CD1c-positive myeloid dendritic cell (primary cell): Measurements from ENCODE around the gene SHISA5.
"Not testable (repeated sequence)": the region's sequence is repeated elsewhere in the genome, so short reads cannot be mapped to it uniquely, and the experiment has no call there.

Experiments
- DNase-seq: peaks from one replicate; pipeline ENCODE4 v3.0.0-alpha.2; 2016; ENCODE audit errors: extremely low spot score

Gene SHISA5, protein sequence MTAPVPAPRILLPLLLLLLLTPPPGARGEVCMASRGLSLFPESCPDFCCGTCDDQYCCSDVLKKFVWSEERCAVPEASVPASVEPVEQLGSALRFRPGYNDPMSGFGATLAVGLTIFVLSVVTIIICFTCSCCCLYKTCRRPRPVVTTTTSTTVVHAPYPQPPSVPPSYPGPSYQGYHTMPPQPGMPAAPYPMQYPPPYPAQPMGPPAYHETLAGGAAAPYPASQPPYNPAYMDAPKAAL

DNA sequence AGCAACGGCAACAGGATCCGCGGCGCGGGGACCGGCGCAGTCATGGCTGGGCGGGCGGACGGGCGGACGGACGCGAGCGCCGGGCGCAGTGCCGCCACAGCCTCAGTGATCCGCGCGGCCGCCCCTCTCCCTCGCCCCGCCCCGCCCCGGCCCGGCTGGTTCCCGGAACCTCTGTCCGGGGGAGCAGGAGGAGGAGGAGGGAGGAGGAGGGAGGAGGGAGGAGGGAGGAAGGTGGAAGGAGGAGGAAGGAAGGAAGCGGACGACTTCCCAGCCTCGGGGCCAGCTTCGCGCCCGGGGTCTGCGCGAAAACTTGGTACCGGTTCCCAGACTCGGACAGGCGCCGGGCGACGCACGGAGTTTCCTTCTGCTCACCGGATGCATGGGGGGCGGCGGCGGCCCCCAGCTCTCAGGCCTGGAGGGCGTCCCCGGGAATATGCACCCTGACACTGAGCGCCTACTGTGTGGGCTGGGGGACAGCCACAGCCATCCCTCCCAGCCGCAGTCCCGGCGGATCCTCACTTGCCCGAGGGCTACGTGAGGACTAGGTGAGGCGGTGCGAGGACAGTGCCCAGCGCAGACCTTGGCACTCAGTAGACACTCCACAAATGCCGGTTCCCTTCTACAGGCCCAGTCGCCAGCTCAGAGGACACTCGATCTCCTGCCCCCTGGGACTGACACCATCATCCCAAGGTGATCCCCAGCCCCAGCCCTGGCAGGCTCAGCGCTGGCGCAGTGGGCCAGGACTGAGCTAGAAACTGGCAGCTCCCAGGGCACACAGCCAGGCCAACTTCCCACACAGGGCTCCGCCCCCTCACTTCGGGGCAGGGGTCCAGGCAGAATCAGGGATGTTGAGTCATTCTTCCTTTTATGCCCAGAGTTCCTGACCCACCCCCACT lies at the start of gene SHISA5:
Gene SHISA5, minus strand, starts transcription at position 124 of the 896 bp plus-strand sequence. Its CDS starts 80 bp downstream, at position 44.
- DNase-seq, result peak; percentile 60

GRCh38 chr3:48553361-48553760 lies 49.4 kb upstream of the SHISA5 start:
- no peak for DNase-seq

DNA sequence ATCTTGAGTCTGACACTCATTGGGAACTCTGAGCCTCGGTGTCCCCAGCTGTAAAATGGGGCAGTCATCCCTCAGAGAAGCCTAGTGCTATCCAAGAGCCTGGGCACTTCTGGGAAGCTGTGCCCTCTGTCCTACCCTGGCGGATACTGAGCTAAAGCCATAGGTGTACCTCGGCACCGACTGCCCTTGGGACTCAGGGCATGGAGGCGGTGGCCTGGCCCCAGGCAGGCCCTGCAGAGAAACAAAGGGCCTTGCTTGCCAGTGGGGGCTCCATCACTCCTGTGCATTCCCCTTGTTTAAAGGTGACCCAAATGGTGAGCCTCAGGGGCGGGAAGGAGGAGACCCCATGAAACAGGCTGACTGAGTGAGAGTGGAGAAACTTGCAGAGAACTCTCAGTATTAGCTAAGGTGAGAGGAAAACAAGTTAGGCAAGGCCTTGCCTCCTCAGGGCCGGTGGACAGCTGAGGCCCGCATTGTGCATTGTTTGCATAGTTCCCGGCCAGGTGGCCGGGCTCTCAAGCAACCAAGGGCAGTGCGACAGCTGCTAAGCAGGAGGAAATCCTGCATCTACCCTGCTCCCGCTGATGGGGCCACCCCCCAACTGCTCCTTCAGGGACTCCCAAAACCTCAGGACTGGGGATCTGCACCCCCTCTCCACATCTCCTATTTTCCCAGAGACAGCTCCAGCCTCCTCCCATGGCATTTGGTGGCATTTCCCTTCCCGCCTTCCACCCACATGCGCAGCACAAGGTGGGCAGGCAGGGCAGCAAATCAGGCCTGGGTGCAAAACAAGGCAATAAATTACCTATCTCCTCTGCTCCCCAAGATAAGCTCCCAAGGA lies 48.4 kb upstream of the SHISA5 start:
- no peak for DNase-seq

DNA sequence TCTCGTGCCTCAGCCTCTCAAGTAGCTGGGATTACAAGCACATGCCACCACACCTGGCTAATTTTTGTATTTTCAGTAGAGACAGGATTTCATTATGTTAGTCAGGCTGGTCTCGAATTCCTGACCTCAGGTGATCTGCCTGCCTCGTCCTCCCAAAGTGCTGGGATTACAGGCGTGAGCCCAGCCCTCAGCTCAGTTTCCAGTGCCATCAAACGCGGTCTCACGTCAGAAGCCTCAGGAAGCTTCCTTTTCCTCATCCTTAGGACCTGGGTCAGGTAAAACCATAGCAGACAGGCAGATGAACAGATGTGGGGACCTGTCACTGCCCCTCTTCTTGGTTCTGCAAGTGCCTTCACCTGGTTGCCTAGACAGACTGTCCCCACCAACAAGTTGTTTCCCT lies 47.7 kb upstream of the SHISA5 start:
- not testable (repeated sequence) for DNase-seq

GRCh38 chr3:48548729-48549705 lies 45.0 kb upstream of the SHISA5 start:
- peak; percentile 93 for DNase-seq

DNA sequence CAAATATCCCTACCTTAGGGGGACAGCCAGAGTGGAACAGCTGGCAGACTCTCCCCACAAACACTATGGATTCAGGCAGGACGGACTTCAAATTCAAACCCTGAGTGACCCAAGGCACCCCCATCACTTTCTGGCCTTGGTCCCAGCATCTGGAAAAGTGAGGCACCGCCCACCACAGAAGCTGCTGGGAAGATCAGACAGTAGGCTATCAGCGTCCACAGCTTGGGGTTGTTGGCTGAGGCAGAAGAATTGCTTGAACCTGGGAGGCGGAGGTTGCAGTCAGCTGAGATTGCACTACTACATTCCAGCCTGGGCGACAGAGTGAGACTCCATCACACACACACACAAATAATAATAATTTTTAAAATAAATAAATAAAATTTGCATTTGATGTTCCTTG lies 44.2 kb upstream of the SHISA5 start:
- no peak for DNase-seq

DNA sequence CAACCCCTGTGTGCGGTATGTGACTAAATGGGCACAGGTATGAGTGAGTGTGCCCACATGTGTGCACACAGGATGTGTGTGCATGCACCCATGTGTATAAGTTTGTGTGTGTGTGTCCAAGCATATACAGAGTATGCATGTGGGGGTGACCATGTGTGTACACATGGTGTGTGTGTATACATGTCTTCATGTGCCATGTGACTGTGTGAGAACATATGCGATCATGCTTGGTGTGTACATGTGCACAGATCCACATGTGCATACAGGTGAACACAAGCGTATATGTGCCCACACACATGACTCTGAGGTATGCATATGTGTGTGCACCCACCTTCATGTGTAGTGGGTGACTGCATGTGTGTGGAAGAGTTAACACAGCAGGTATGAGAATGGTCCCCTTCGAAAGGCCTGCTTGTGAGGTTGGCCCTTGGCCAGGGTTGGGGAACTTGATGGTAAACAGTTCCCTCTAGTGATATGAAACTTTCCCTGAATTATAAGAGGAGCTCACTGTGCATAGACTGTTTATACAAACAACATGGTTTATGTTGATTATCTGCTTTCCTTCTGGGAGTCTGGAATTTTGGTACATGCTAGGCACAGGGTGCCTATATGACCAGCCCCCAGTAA lies 42.3 kb upstream of the SHISA5 start:
- DNase-seq, result no peak

- DNase-seq, result no peak
Observed at GRCh38 chr3:48544141-48544540, 40.2 kb upstream of the SHISA5 start.

GRCh38 chr3:48543271-48543866 lies 39.4 kb upstream of the SHISA5 start:
- peak; percentile 58 for DNase-seq

DNA sequence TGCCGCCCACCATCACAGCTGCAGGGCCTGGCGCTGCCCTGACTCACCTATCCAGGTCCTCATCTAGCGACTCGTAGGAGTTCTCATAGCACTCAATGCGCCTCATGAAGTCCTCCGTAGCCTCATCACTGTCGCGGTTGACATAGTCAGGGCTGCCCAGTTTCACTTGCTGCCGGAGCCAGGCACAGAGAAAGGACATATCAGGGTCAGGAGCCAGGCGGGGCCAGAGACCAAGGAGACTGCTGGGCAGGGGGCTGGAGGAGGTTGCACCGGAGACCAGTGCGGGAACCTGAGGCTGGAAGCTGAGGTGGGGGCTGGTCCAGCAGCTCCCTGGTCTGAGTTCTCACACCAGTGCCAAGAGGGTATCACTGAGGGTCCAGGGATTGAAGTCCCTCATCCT lies 34.5 kb upstream of the SHISA5 start:
- no peak for DNase-seq

GRCh38 chr3:48536785-48537184 lies 32.8 kb upstream of the SHISA5 start:
- no peak for DNase-seq

- no peak for DNase-seq
Observed at GRCh38 chr3:48536116-48536515, 32.1 kb upstream of the SHISA5 start.

DNA sequence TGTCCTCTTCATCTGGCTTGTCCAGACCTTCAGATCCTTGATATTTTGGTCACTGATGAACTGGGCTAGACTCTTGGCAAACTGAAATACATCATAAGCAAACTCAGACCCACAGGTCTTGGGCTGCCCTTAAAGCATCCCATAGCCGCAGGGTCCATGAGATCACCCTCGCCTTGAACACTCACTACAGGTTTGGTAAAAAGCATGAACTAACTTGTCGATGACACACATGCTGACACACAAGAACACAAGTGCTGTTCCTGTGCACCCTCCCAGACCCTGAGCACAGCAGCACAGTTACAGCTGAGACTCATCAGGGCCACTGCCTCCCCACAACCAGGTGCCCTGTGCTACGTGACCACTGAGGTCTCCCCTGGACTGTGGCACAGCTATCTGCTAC lies 31.6 kb upstream of the SHISA5 start:
- no peak for DNase-seq

DNA sequence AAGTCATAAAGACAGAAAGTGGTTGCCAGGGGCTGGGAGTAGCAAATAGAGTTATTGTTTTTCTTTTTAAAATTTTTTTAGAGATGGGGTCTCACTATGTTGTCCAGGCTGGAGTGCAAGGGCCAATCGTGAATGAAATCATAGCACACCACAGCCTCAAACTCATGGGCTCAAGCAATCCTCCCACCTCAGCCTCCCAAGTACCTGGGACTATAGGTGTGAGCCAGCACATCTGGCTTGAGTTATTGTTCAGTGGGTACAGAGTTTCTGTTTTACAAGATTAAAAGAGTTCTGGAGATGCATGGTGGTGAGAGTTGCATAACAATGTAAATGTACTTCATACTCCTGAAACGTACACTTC lies 29.0 kb upstream of the SHISA5 start:
- no peak for DNase-seq

DNA sequence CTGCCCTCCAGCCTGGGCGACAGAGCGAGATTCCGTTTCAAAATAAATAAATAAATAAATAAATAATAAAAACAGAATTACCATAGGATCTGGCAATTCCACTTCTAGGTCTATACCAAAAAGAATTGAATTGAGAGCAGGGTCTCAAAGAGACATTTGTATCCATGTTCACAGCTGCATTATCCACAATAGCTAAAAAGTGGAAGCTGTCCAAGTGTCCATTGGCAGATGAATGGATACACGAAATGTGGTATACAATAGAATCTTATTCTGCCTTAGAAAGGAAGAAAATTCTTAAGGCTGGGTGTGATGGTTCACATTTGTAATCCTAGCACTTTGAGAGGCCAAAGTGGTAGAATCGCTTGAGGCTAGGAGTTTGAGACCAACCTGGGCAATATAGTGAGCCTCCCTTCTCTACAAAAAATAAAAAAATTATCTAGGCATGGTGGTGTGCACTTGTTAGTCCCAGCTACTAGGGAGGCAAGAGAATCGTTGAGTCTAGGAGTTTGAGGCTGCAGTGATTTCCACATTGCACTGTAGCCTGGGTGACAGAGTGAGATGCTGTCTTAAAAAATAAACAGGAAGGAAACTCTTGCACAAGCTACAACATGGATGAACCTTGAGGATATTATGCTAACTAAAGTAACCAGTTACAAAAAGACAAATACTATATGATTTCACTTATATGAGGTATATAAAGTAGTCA lies 28.4 kb upstream of the SHISA5 start:
- DNase-seq, result peak; percentile 56

DNA sequence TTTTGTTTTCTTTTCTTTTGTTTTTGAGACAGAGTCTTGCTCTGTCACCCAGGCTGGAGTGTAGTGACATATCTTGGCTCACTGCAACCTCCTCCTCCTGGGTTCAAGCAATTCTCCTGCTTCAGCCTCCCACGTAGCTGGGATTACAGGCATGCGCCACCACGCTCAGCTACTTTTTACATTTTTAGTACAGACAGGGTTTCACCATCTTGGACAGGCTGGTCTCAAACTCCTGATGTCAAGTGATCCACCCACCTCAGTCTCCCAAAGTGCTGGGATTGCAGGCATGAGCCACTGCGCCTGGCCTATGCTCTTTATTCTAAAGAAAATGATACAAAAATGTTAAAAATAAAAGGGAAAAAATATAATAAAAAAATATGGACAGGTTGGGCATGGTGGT lies 26.7 kb upstream of the SHISA5 start:
- DNase-seq, result not testable (repeated sequence)

DNA sequence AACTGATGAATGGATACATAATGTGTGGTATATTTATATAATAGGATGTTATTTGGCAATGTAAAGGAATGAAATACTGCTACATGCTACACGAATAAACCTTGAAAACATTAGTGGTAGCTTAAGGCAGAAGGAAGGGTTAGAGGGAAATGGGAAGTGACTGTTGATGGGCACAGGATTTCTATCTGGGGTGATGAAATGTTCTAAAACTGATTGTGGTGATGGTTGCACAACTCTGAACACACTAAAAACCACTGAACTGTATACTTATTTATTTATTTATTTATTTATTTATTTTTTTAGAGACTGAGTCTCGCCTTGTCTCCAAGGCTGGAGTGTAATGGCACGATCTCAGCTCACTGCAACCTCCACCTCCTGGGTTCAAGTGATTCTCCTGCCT lies 24.8 kb upstream of the SHISA5 start:
- peak; percentile 68 for DNase-seq

DNA sequence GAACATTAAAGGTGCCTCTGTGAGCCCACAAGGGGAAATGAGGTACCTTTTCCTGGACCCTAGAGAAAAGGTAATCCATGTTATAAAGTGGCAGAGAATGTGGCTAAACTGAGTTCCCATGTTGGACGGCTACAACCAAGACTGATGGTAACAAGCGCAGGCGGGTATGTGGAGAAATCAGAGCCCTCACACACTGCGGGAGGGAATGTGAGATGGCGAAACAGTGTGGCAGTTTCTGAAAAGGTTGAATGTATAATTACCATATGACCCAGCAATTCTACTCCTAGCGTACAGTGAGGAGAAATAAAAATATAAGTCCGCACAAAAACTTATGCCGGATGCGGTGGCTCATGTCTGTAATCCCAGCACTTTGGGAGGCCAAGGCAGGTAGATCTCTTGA lies 24.1 kb upstream of the SHISA5 start:
- peak; percentile 48 for DNase-seq

GRCh38 chr3:48524970-48525369 lies 21.0 kb upstream of the SHISA5 start:
- no peak for DNase-seq

DNA sequence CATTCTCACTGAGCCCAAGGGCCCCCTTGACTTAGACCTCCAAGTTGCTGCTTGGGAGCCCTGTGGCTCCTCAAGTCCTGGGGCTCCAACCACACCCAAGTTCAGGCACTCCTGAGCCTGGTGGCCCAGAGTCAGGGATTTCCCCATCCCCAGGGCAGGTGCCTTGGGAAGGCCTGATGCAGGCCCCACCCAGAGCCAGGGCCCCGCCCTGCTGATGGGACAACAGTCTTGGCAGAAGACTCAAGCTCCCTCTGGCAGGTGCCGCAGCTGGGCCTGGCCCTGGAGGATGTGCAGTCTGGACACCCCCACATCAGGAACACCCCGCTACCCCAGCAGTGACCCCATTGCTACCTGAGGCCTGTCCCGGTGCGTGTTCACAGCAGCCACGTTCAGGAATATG lies 17.7 kb upstream of the SHISA5 start:
- no peak for DNase-seq
